ENCODE results near the gene ADGRG2.

DNA sequence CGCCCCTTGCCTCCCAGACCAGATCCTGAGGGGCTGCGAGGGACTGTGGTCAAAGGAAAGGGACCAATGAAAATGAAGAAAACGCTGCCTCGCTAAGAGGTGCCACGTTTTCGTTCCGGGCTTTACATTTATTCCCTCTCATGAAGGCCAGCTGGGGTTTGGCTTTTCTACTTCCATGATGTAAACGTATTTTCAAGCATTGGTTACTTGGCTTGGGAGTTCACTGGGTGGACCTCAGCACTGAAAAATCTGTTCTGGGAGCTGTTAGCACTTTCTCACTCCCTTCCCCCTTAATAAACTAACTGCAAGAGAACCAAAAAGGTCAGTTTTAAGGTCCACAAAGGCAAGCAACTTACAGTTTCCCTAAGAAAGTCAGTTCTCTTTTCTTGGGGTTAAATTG, 40.6 kb upstream of the ADGRG2 start:
- TF ChIP-seq ARNT (IDR thresholded peaks at IDR 0.05), result no peak
- TF ChIP-seq HDGF (IDR thresholded peaks at IDR 0.05; ENCODE audit: borderline replicate concordance), result no peak
- no peak for TF ChIP-seq FOXM1 (IDR thresholded peaks at IDR 0.05; ENCODE audit: borderline replicate concordance)
- no peak for TF ChIP-seq ELF4 (IDR thresholded peaks at IDR 0.05)
- no peak for TF ChIP-seq L3MBTL2 (conservative IDR thresholded peaks at IDR 0.05)
- no peak for TF ChIP-seq BHLHE40 (IDR thresholded peaks at IDR 0.05; ENCODE audit: borderline replicate concordance)
- no peak for TF ChIP-seq CTBP1 (IDR thresholded peaks at IDR 0.05; ENCODE audit: borderline replicate concordance)
- TF ChIP-seq SUZ12 (IDR thresholded peaks at IDR 0.05), result no peak
